Activated naive CD4-positive, alpha-beta T cell treated with anti-CD3 and anti-CD28 coated beads, Interleukin-2, amount 50 U/mL, for 72 hours (primary cell): Measurements from ENCODE around the gene ELMO1. TPM values are rescaled to one million over a fixed set of nuclear protein-coding genes. Genes with fewer than 3 reads are reported as not detected.

Experiments used
- ATAC-seq, 2 donors: fragments of 150-1000 bp; cut with Tn5 transposase; 2 replicates each; pipeline ENCODE4 v1.10.0; 2021; ENCODE audit warnings: mild to moderate bottlenecking in 2 of 2, moderate library complexity in 2 of 2
- DNase-seq, 2 donors: peaks; one replicate each; pipeline ENCODE4 v3.0.0; 2021 to 2022; ENCODE audit warnings: low spot score in 2 of 2
- H3K27ac Mint-ChIP-seq, 2 donors: one replicate each; pipeline ENCODE4 v1.8.0; 2022; ENCODE audit warnings: mild to moderate bottlenecking in 2 of 2, mixed read lengths in 2 of 2
- H3K36me3 Mint-ChIP-seq, 2 donors: one replicate each; pipeline ENCODE4 v1.8.0; 2022; ENCODE audit warnings: mixed read lengths in 2 of 2
- H3K9me3 Mint-ChIP-seq, 2 donors: one replicate each; pipeline ENCODE4 v1.8.0; 2022; ENCODE audit warnings: mixed read lengths in 2 of 2
- total RNA-seq, 2 donors: library from RNA; stranded (reverse); gene quantifications; one replicate each; pipeline ENCODE4 v1.2.3, GENCODE V29; 2022

ELMO1 gene
- total RNA-seq, 2 donors from 2014 or later = 137 to 167 TPM

- Mint-ChIP-seq H3K27ac (no peak overlapping the region), H3K36me3 (peaks cover 14 to 60% of the 10 kb centered on the region in 2 donors)
These were observed 523.5 kb downstream of the ELMO1 start for GRCh38 chr7:36925207-36925606.

GRCh38 chr7:36923943-36924436 lies 524.7 kb downstream of the ELMO1 start:
- DNase-seq (no peak), ATAC-seq (no peak)
- H3K9me3 Mint-ChIP-seq = peaks cover 0 to 13% of the 10 kb centered on the region in 2 donors
- H3K36me3 Mint-ChIP-seq = peaks cover 14 to 57% of the 10 kb centered on the region in 2 donors
- no peak overlapping the region for H3K27ac Mint-ChIP-seq

More at GRCh38 chr7:36925207-36925606, 523.5 kb downstream of the ELMO1 start:
- no peak for ATAC-seq
- peaks cover 0 to 13% of the 10 kb centered on the region in 2 donors for H3K9me3 Mint-ChIP-seq
- no peak for DNase-seq

- no peak overlapping the region for H3K27ac Mint-ChIP-seq
- ATAC-seq (no peak), DNase-seq (no peak)
- H3K9me3 Mint-ChIP-seq = peaks cover 0 to 13% of the 10 kb centered on the region in 2 donors
- peaks cover 14 to 50% of the 10 kb centered on the region in 2 donors for H3K36me3 Mint-ChIP-seq
These were observed 525.5 kb downstream of the ELMO1 start for GRCh38 chr7:36923185-36923584.

- DNase-seq = no peak
- no peak for ATAC-seq
- peaks cover 14 to 50% of the 10 kb centered on the region in 2 donors for H3K36me3 Mint-ChIP-seq
- H3K27ac Mint-ChIP-seq = no peak overlapping the region
- H3K9me3 Mint-ChIP-seq = peaks cover 0 to 8% of the 10 kb centered on the region in 2 donors
These were observed 528.2 kb downstream of the ELMO1 start for GRCh38 chr7:36920433-36920832.

GRCh38 chr7:36919738-36920137 lies 528.9 kb downstream of the ELMO1 start:
- DNase-seq = no peak
- Mint-ChIP-seq H3K27ac (no peak overlapping the region), H3K36me3 (peaks cover 14 to 45% of the 10 kb centered on the region in 2 donors), H3K9me3 (peaks cover 0 to 7% of the 10 kb centered on the region in 2 donors)
- ATAC-seq = no peak

GRCh38 chr7:36918591-36918990 lies 530.1 kb downstream of the ELMO1 start:
- DNase-seq (no peak), ATAC-seq (no peak)
- Mint-ChIP-seq H3K27ac (no peak overlapping the region), H3K36me3 (peaks cover 9 to 39% of the 10 kb centered on the region in 2 donors), H3K9me3 (no peaks in the 10 kb centered on the region)

- no peaks in the 10 kb centered on the region for H3K9me3 Mint-ChIP-seq
- ATAC-seq = no peak
These were observed 532.0 kb downstream of the ELMO1 start for GRCh38 chr7:36916619-36917018.

GRCh38 chr7:36916116-36916515 lies 532.5 kb downstream of the ELMO1 start:
- DNase-seq = no peak
- ATAC-seq = no peak
- Mint-ChIP-seq H3K36me3 (peaks cover 16 to 40% of the 10 kb centered on the region in 2 donors), H3K9me3 (no peaks in the 10 kb centered on the region), H3K27ac (no peak overlapping the region)

More at GRCh38 chr7:36916619-36917018, 532.0 kb downstream of the ELMO1 start:
- DNase-seq = no peak
- peaks cover 15 to 44% of the 10 kb centered on the region in 2 donors for H3K36me3 Mint-ChIP-seq
- no peak overlapping the region for H3K27ac Mint-ChIP-seq

GRCh38 chr7:36911788-36912187 lies 536.9 kb downstream of the ELMO1 start:
- Mint-ChIP-seq H3K27ac (no peak overlapping the region), H3K9me3 (peaks cover 0 to 4% of the 10 kb centered on the region in 2 donors), H3K36me3 (peaks cover 28 to 37% of the 10 kb centered on the region in 2 donors)
- DNase-seq (no peak), ATAC-seq (no peak)

GRCh38 chr7:36910859-36911258 lies 537.8 kb downstream of the ELMO1 start:
- no peak overlapping the region for H3K27ac Mint-ChIP-seq
- peaks cover 20 to 34% of the 10 kb centered on the region in 2 donors for H3K36me3 Mint-ChIP-seq
- peaks cover 0 to 4% of the 10 kb centered on the region in 2 donors for H3K9me3 Mint-ChIP-seq
- DNase-seq = no peak
- no peak for ATAC-seq

- no peak for DNase-seq
- Mint-ChIP-seq H3K9me3 (peaks cover 0 to 4% of the 10 kb centered on the region in 2 donors), H3K27ac (peak overlapping the region in 1 of 2 donors; percentile 26), H3K36me3 (peaks cover 20 to 29% of the 10 kb centered on the region in 2 donors)
- no peak for ATAC-seq
These were observed 538.3 kb downstream of the ELMO1 start for GRCh38 chr7:36910401-36910800.

GRCh38 chr7:36906956-36907635 lies 541.6 kb downstream of the ELMO1 start:
- Mint-ChIP-seq H3K9me3 (peaks cover 9 to 14% of the 10 kb centered on the region in 2 donors), H3K36me3 (peaks cover 30 to 31% of the 10 kb centered on the region in 2 donors), H3K27ac (peak overlapping the region in 1 of 2 donors; percentile 58)
- ATAC-seq (no peak), DNase-seq (no peak)

GRCh38 chr7:36906448-36906847 lies 542.2 kb downstream of the ELMO1 start:
- H3K36me3 Mint-ChIP-seq = peaks cover 25 to 31% of the 10 kb centered on the region in 2 donors
- DNase-seq (no peak), ATAC-seq (no peak)
- H3K27ac Mint-ChIP-seq = no peak overlapping the region
- H3K9me3 Mint-ChIP-seq = peaks cover 9 to 14% of the 10 kb centered on the region in 2 donors

GRCh38 chr7:36905841-36906240 lies 542.8 kb downstream of the ELMO1 start:
- Mint-ChIP-seq H3K27ac (no peak overlapping the region), H3K9me3 (peaks cover 9 to 16% of the 10 kb centered on the region in 2 donors), H3K36me3 (peaks cover 24 to 33% of the 10 kb centered on the region in 2 donors)
- DNase-seq = no peak
- no peak for ATAC-seq

GRCh38 chr7:36904802-36905201 lies 543.9 kb downstream of the ELMO1 start:
- Mint-ChIP-seq H3K27ac (no peak overlapping the region), H3K36me3 (peaks cover 21 to 29% of the 10 kb centered on the region in 2 donors), H3K9me3 (peaks cover 9 to 18% of the 10 kb centered on the region in 2 donors)
- no peak for ATAC-seq
- DNase-seq = no peak

GRCh38 chr7:36904101-36904500 lies 544.6 kb downstream of the ELMO1 start:
- Mint-ChIP-seq H3K9me3 (peaks cover 9 to 18% of the 10 kb centered on the region in 2 donors), H3K27ac (no peak overlapping the region), H3K36me3 (peaks cover 18 to 29% of the 10 kb centered on the region in 2 donors)
- no peak for DNase-seq
- ATAC-seq = no peak

GRCh38 chr7:36900988-36901710 lies 547.5 kb downstream of the ELMO1 start:
- H3K36me3 Mint-ChIP-seq = peaks cover 25 to 29% of the 10 kb centered on the region in 2 donors

More at GRCh38 chr7:36900988-36901710, 547.5 kb downstream of the ELMO1 start:
- peaks cover 9 to 21% of the 10 kb centered on the region in 2 donors for H3K9me3 Mint-ChIP-seq
- DNase-seq (no peak), ATAC-seq (no peak)
- no peak overlapping the region for H3K27ac Mint-ChIP-seq
